Loucy (cell line): ENCODE data around the gene RAB7B.

Experiments used
- EZH2phosphoT487 ChIP-seq: fragments of 200-600 bp; IDR thresholded peaks from 2 replicates; pipeline ENCODE4 v1.6.1; 2018; ENCODE audit warnings: antibody characterized with exemption, mild to moderate bottlenecking, moderate library complexity, borderline replicate concordance
- TF ChIP-seq, protein P1 (sequence below): fragments of 200-600 bp; sonication (generic); conservative IDR thresholded peaks from 2 replicates; pipeline ENCODE4 v1.5.1; 2014; ENCODE audit warnings: mild to moderate bottlenecking, antibody characterized with exemption, low read length

DNA sequence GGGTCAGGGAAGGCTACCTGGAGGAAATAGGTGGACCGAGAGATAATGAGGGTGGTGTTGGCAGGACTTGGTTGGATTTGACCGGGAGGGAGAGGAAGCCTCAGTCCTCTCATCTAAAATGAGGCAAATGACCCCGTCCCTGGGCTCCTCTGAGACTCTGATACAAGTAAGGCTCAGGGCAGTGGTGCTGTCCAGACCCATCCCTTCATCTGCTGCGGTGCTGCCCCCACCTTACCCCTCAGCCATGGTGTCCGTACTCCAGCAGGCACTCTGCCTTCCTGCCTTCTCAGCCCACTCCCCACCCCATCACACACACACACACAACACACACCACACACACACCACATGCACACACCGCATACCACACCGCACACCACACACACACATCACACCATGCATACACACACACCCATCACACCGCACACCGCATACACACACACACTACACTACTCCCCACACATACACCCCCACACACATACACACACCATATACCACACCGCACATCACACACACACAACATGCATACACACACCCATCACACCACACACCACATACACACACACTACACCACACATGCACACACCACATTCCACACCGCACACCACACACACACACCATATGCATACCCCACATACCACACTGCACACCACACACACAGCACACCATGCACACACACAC is 30.6 kb downstream of the RAB7B start:
- TF ChIP-seq, protein P1, sequence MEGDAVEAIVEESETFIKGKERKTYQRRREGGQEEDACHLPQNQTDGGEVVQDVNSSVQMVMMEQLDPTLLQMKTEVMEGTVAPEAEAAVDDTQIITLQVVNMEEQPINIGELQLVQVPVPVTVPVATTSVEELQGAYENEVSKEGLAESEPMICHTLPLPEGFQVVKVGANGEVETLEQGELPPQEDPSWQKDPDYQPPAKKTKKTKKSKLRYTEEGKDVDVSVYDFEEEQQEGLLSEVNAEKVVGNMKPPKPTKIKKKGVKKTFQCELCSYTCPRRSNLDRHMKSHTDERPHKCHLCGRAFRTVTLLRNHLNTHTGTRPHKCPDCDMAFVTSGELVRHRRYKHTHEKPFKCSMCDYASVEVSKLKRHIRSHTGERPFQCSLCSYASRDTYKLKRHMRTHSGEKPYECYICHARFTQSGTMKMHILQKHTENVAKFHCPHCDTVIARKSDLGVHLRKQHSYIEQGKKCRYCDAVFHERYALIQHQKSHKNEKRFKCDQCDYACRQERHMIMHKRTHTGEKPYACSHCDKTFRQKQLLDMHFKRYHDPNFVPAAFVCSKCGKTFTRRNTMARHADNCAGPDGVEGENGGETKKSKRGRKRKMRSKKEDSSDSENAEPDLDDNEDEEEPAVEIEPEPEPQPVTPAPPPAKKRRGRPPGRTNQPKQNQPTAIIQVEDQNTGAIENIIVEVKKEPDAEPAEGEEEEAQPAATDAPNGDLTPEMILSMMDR: no peak
- TF ChIP-seq EZH2phosphoT487: no peak
